B cell (primary cell): ENCODE data around the gene CD28.

Experiments
- CTCF ChIP-seq: fragments of 200-600 bp; IDR thresholded peaks from one replicate; pipeline ENCODE4 v1.8.0; 2022; ENCODE audit warnings: antibody characterized with exemption, mild to moderate bottlenecking
- EZH2 ChIP-seq: IDR thresholded peaks from 2 replicates; pipeline ENCODE4 v1.6.1; 2012; ENCODE audit warnings: borderline replicate concordance, low read depth, mild to moderate bottlenecking, moderate library complexity, low read length; ENCODE audit not compliant: insufficient read depth, poor library complexity, severe bottlenecking

- TF ChIP-seq CTCF (no peak), EZH2 (no peak)
These were observed 9.3 kb downstream of the CD28 start for GRCh38 chr2:203715744-203716143.
